Upper lobe of right lung (tissue), 1 donor: ENCODE measurements around the gene OSBPL9. TPM values are rescaled to one million over a fixed set of nuclear protein-coding genes. Genes with fewer than 3 reads are reported as not detected.
A peak's percentile ranks its signal among the peaks of the same experiment; 100 is the strongest.

Experiments used
- ATAC-seq: fragments of 200-7000 bp; cut with Tn5 transposase; one replicate; pipeline ENCODE4 v1.9.1; 2020; ENCODE audit warnings: mild to moderate bottlenecking, moderate library complexity
- DNase-seq: peaks from one replicate; pipeline ENCODE4 v3.0.0-alpha.2; 2020
- H3K27ac ChIP-seq: fragments of 200-600 bp; one replicate; pipeline ENCODE4 v1.8.0; 2022
- H3K27me3 ChIP-seq: fragments of 200-600 bp; one replicate; pipeline ENCODE4 v1.8.0; 2022; ENCODE audit warnings: mild to moderate bottlenecking
- H3K36me3 ChIP-seq: fragments of 200-600 bp; one replicate; pipeline ENCODE4 v1.8.0; 2022
- H3K4me1 ChIP-seq: fragments of 200-600 bp; one replicate; pipeline ENCODE4 v1.8.0; 2022
- H3K4me3 ChIP-seq: fragments of 200-600 bp; one replicate; pipeline ENCODE4 v1.8.0; 2022; ENCODE audit warnings: mild to moderate bottlenecking
- H3K9me3 ChIP-seq: fragments of 200-600 bp; one replicate; pipeline ENCODE4 v1.8.0; 2022
- CTCF ChIP-seq: fragments of 200-600 bp; IDR thresholded peaks from one replicate; pipeline ENCODE4 v1.8.0; 2022; ENCODE audit warnings: antibody characterized with exemption
- intact Hi-C: fragments of 100-400 bp; cut with DNase I; formaldehyde crosslinking; loops from one replicate; pipeline ENCODE4 v1.11.0; 2022
- total RNA-seq: library from RNA; stranded (reverse); fragmentation: NEBNext Ultra II Directional; extraction: Animal tissue kit (Norgen Biotek cat#: 25700); gene quantifications from one replicate; pipeline ENCODE4 v1.2.1, GENCODE V29; 2021
- donor health status: DM: no; HTN: yes; CAD: no; lungs with severe emphysema.

Gene OSBPL9
- total RNA-seq, 1 donor from 2014 or later: 72.7 TPM

DNA sequence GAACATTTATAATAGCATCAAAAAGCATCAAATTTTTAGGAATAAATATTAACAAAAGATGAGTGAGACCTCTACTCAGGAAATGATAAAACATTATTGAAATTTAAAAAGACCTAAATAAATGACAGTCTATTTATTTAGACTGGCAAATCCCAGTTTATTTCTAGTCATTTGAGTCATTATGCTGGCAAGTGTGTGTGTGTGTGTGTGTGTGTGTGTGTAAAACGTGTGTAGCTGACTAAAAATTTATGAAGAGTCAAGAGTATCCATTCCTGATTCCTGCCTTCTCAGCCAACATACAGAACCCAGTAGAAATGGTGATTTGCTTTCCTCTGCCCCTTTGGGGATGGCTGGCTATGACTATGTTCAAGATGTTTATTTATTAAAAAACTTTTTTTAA lies 46.2 kb downstream of the OSBPL9 start:
- Histone ChIP-seq H3K9me3 (no peaks in the 10 kb centered on the region), H3K4me3 (no peak overlapping the region), H3K36me3 (no peaks in the 10 kb centered on the region), H3K27ac (no peak overlapping the region), H3K27me3 (no peaks in the 10 kb centered on the region), H3K4me1 (peaks cover 20% of the 10 kb centered on the region)
- intact Hi-C loops: no loop called here
- ATAC-seq (no peak), DNase-seq (no peak)
- no peak for TF ChIP-seq CTCF

- TF ChIP-seq CTCF: no peak
- Histone ChIP-seq H3K4me1 (peaks cover 20% of the 10 kb centered on the region), H3K27ac (no peak overlapping the region), H3K36me3 (no peaks in the 10 kb centered on the region), H3K4me3 (no peak overlapping the region), H3K27me3 (no peaks in the 10 kb centered on the region), H3K9me3 (no peaks in the 10 kb centered on the region)
- DNase-seq (no peak), ATAC-seq (no peak)
- intact Hi-C loops: no loop called here
Measured at GRCh38 chr1:51663721-51664120, 46.8 kb downstream of the OSBPL9 start.

DNA sequence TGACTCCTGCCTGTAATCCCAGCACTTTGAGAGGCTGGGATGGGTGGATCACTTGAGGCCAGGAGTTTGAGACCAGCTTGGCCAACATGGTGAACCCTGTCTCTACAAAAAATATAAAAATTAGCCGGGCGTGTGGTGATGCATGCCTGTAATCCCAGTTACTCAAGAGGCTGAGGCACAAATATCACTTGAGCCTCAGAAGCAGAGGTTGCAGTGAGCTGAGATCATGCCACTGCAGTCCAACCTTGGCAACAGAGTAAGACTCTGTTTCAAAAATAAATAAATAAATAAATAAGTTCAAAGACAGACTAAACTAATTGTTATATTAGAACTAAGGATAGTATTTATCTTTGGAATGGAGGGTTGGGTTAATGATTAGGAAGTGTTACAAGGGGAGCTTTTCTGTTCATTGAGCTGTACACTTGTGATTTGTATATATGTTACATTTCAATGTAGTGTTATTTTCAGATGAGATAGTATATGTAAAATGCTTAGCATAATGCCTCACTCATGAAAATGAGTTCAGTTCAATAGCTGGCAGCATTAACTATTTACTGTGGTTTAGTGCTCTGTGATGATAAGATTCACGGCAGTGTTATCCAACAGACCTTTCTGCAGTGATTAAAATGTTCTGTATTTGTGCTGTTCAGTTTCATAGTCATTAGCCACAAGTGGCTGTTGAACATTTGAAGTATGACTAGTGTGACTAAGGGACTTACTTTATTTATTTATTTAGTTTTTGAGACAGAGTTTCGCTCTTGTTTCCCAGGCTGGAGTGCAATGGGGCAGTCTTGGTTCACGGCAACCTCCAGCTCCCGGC lies 47.7 kb downstream of the OSBPL9 start:
- DNase-seq (no peak), ATAC-seq (peak; percentile 66)
- no peak for TF ChIP-seq CTCF

GRCh38 chr1:51666478-51666877 lies 49.6 kb downstream of the OSBPL9 start:
- intact Hi-C loops: no loop called here
- Histone ChIP-seq H3K27me3 (no peaks in the 10 kb centered on the region), H3K4me3 (no peak overlapping the region), H3K9me3 (no peaks in the 10 kb centered on the region), H3K27ac (no peak overlapping the region), H3K4me1 (peaks cover 13% of the 10 kb centered on the region), H3K36me3 (no peaks in the 10 kb centered on the region)
- no peak for DNase-seq
- no peak for TF ChIP-seq CTCF
- ATAC-seq: peak; percentile 76

More for the DNA sequence above, 47.7 kb downstream of the OSBPL9 start:
- peaks cover 20% of the 10 kb centered on the region for H3K4me1 ChIP-seq
- H3K9me3 ChIP-seq: no peaks in the 10 kb centered on the region
- intact Hi-C loops: no loop called here
- H3K27me3 ChIP-seq: no peaks in the 10 kb centered on the region
- H3K4me3 ChIP-seq: no peak overlapping the region
- no peak overlapping the region for H3K27ac ChIP-seq
- H3K36me3 ChIP-seq: no peaks in the 10 kb centered on the region

GRCh38 chr1:51667561-51667960 lies 50.7 kb downstream of the OSBPL9 start:
- intact Hi-C loops: no loop called here
- H3K4me1 ChIP-seq: peaks cover 13% of the 10 kb centered on the region
- no peak for ATAC-seq
- DNase-seq: no peak
- H3K36me3 ChIP-seq: no peaks in the 10 kb centered on the region
- no peaks in the 10 kb centered on the region for H3K27me3 ChIP-seq
- H3K9me3 ChIP-seq: no peaks in the 10 kb centered on the region
- H3K27ac ChIP-seq: no peak overlapping the region
- TF ChIP-seq CTCF: no peak
- no peak overlapping the region for H3K4me3 ChIP-seq
